SK-N-SH (cell line): ENCODE results near the gene PLSCR3. TPM values are rescaled to one million over a fixed set of nuclear protein-coding genes. Genes with fewer than 3 reads are reported as not detected.
A peak's percentile ranks its signal among the peaks of the same experiment; 100 is the strongest.

Source experiments
- CTCF ChIA-PET: fragments of 300-600, 350-600 bp; formaldehyde crosslinking; extraction: SDS; loops from one replicate; lab custom pipeline; 2021; lab: Yijun Ruan, JAX
- POLR2A ChIA-PET: fragments of 350-600 bp; sonication (Branson Sonifier 250); formaldehyde crosslinking; extraction: SDS; loops from one replicate; lab custom pipeline; 2020; ENCODE audit warnings: antibody characterized with exemption, inconsistent platforms; lab: Yijun Ruan, JAX
- DNase-seq: peaks from one replicate; pipeline ENCODE4 v3.0.0; 2012
- H2AFZ ChIP-seq: fragments of 200-600 bp; sonication (generic); 2 replicates; pipeline ENCODE4 v1.8.1; 2016; ENCODE audit warnings: antibody characterized with exemption, mild to moderate bottlenecking, low read depth
- H3F3A ChIP-seq: fragments of 200-600 bp; sonication (generic); replicated peaks from 2 replicates; pipeline ENCODE3; 2016; ENCODE audit warnings: antibody characterized with exemption, mild to moderate bottlenecking; ENCODE audit not compliant: insufficient read depth
- H3K27ac ChIP-seq, 2 experiments: fragments of 200-500 bp in 1 of 2; fragments of 200-600 bp in 1 of 2; sonication (Bioruptor generic) in 1 of 2; sonication (generic), shearing (Covaris generic) in 1 of 2; 2 replicates each; pipeline versions ENCODE4 v1.5.1 to v1.6.1; 2014 to 2016; ENCODE audit warnings: low read depth in 2 of 2, inconsistent platforms in 1 of 2, low read length in 1 of 2, mild to moderate bottlenecking in 1 of 2, mixed read lengths in 1 of 2
- H3K27me3 ChIP-seq: fragments of 200-600 bp; sonication (generic), shearing (Covaris generic); 2 replicates; pipeline ENCODE4 v1.6.1; 2016; ENCODE audit warnings: mixed run types; ENCODE audit not compliant: insufficient read depth
- H3K36me3 ChIP-seq, 2 experiments: fragments of 200-500 bp in 1 of 2; fragments of 200-600 bp in 1 of 2; sonication (Bioruptor generic) in 1 of 2; sonication (generic) in 1 of 2; replicated peaks in 1 of 2; 2 replicates each; pipeline versions ENCODE3 to v1.5.1; 2014 to 2016; ENCODE audit warnings: low read length in 1 of 2, mild to moderate bottlenecking in 1 of 2; ENCODE audit not compliant: insufficient read depth in 2 of 2, control insufficient read depth in 1 of 2
- H3K4me1 ChIP-seq, 2 experiments: fragments of 200-500 bp in 1 of 2; fragments of 200-600 bp in 1 of 2; sonication (Bioruptor generic) in 1 of 2; sonication (generic), shearing (Covaris generic) in 1 of 2; 2 replicates each; pipeline versions ENCODE4 v1.5.1 to v1.6.1; 2014 to 2016; ENCODE audit warnings: low read depth in 1 of 2, low read length in 1 of 2, mixed run types in 1 of 2; ENCODE audit not compliant: insufficient read depth in 2 of 2, control insufficient read depth in 1 of 2
- H3K4me2 ChIP-seq: fragments of 200-600 bp; sonication (generic), shearing (Covaris generic); 2 replicates; pipeline ENCODE4 v1.6.1; 2017; ENCODE audit warnings: mixed run types
- H3K4me3 ChIP-seq, 2 experiments: fragments of 200-500 bp in 1 of 2; fragments of 200-600 bp in 1 of 2; sonication (Bioruptor generic) in 1 of 2; sonication (generic), shearing (Covaris generic) in 1 of 2; 2 replicates each; pipeline versions ENCODE4 v1.5.1 to v1.8.1; 2014 to 2016; ENCODE audit warnings: low read depth in 2 of 2, inconsistent platforms in 1 of 2, low read length in 1 of 2, mild to moderate bottlenecking in 1 of 2, mixed read lengths in 1 of 2, moderate library complexity in 1 of 2
- H3K79me2 ChIP-seq: fragments of 200-600 bp; sonication (generic); 2 replicates; pipeline ENCODE4 v1.8.1; 2017; ENCODE audit warnings: mild to moderate bottlenecking; ENCODE audit not compliant: insufficient read depth
- H3K9ac ChIP-seq: fragments of 200-600 bp; sonication (generic); 2 replicates; pipeline ENCODE4 v1.6.1; 2017; ENCODE audit warnings: mixed run types
- H3K9me2 ChIP-seq: fragments of 200-600 bp; sonication (generic); 2 replicates; pipeline ENCODE4 v1.6.1; 2017; ENCODE audit warnings: mixed run types
- H3K9me3 ChIP-seq: fragments of 200-600 bp; sonication (generic); 2 replicates; pipeline ENCODE4 v1.6.1; 2017; ENCODE audit warnings: mixed run types, mild to moderate bottlenecking, moderate library complexity
- H4K20me1 ChIP-seq: fragments of 200-600 bp; sonication (generic); 2 replicates; pipeline ENCODE4 v1.6.1; 2017; ENCODE audit warnings: mild to moderate bottlenecking, mixed run types; ENCODE audit not compliant: insufficient read depth
- CHD2 ChIP-seq: fragments of 150-350 bp; IDR thresholded peaks from 2 replicates; pipeline ENCODE4 v1.6.1; 2018; ENCODE audit warnings: low read length; ENCODE audit not compliant: partially characterized antibody
- CTCF ChIP-seq: fragments of 200-600 bp; sonication (generic); IDR thresholded peaks from 2 replicates; pipeline ENCODE4 v1.6.1; 2017; ENCODE audit warnings: antibody characterized with exemption, mild to moderate bottlenecking, moderate library complexity
- ELF1 ChIP-seq: IDR thresholded peaks from 2 replicates; pipeline ENCODE4 v1.4.0; 2012
- EP300 ChIP-seq, 2 experiments: IDR thresholded peaks; 2 replicates each; pipeline versions ENCODE4 v1.4.0 to v1.6.1; 2012; ENCODE audit warnings: borderline replicate concordance in 1 of 2, low read depth in 1 of 2, low read length in 1 of 2
- EZH2phosphoT487 ChIP-seq: fragments of 200-600 bp; sonication (generic); IDR thresholded peaks from 2 replicates; pipeline ENCODE4 v1.6.1; 2017; ENCODE audit warnings: low read depth, mixed run types, mild to moderate bottlenecking, antibody characterized with exemption, moderate library complexity, borderline replicate concordance
- FOXM1 ChIP-seq: IDR thresholded peaks from 2 replicates; pipeline ENCODE4 v1.4.0; 2012; ENCODE audit warnings: low read depth, mild to moderate bottlenecking
- GABPA ChIP-seq: IDR thresholded peaks from 2 replicates; pipeline ENCODE4 v1.4.0; 2012; ENCODE audit warnings: low read depth, mild to moderate bottlenecking
- GATA2 ChIP-seq: sonication (generic); formaldehyde crosslinking; IDR thresholded peaks from 2 replicates; pipeline ENCODE4 v1.5.0; 2020; ENCODE audit warnings: mild to moderate bottlenecking, missing genetic modification reagents
- MXI1 ChIP-seq: IDR thresholded peaks from 2 replicates; pipeline ENCODE4 v1.6.1; 2012; ENCODE audit warnings: mild to moderate bottlenecking, low read depth, low read length, improper control_type of control experiment
- NFIC ChIP-seq: IDR thresholded peaks from 2 replicates; pipeline ENCODE4 v1.4.0; 2012; ENCODE audit warnings: borderline replicate concordance
- NRF1 ChIP-seq: IDR thresholded peaks from 2 replicates; pipeline ENCODE4 v1.6.1; 2012; ENCODE audit warnings: low read depth, mild to moderate bottlenecking, low read length
- RAD21 ChIP-seq: IDR thresholded peaks from 2 replicates; pipeline ENCODE4 v1.6.1; 2012; ENCODE audit warnings: mild to moderate bottlenecking, low read length
- REST ChIP-seq: IDR thresholded peaks from 2 replicates; pipeline ENCODE4 v1.6.1; 2012; ENCODE audit warnings: mild to moderate bottlenecking, low read depth, low read length, moderate library complexity
- SIN3A ChIP-seq: IDR thresholded peaks from 2 replicates; pipeline ENCODE4 v1.6.1; 2012; ENCODE audit warnings: low read depth, mild to moderate bottlenecking, low read length, moderate library complexity, borderline replicate concordance
- SMC3 ChIP-seq: IDR thresholded peaks from 2 replicates; pipeline ENCODE4 v1.6.1; 2012; ENCODE audit warnings: low read depth, low read length, improper control_type of control experiment
- TAF1 ChIP-seq: IDR thresholded peaks from 2 replicates; pipeline ENCODE4 v1.6.1; 2012; ENCODE audit warnings: low read depth, mild to moderate bottlenecking, low read length, moderate library complexity, borderline replicate concordance
- TCF12 ChIP-seq: IDR thresholded peaks from 2 replicates; pipeline ENCODE4 v1.4.0; 2012
- WGBS: methylation state at CpG from one replicate; pipeline ENCODE4 v1.1.6; 2017; ENCODE audit warnings: low lambda C conversion rate; 5-methylcytosine and 5-hydroxymethylcytosine counted together
- polyA plus RNA-seq, 3 experiments: library from polyadenylated mRNA; depleted of rRNA; stranded (reverse); fragments of >200 nt; gene quantifications; 2 replicates each; pipeline ENCODE4 v1.2.3, GENCODE V29; 2012
- TF ChIP-seq, protein P1 (sequence below): IDR thresholded peaks from 2 replicates; pipeline ENCODE4 v1.4.0; 2012; ENCODE audit warnings: low read depth, borderline replicate concordance

PLSCR3 gene
- polyA plus RNA-seq, 1 of the 3 experiments (the other 2 are of a cell fraction) = 95.0 TPM

GRCh38 chr17:7437369-7437863 lies 43.1 kb upstream of the PLSCR3 start:
- Histone ChIP-seq H3K27me3 (no peaks in the 10 kb centered on the region), H3K27ac (no peak overlapping the region), H3K9ac (no peak overlapping the region), H3K4me1 (peaks cover 0 to 27% of the 10 kb centered on the region in 2 experiments; a peak in 1 of 4 replicates), H4K20me1 (no peaks in the 10 kb centered on the region), H3K4me3 (peak overlapping the region in 1 of 2 experiments; percentile 14; a peak in 1 of 4 replicates), H2AFZ (no peak overlapping the region), H3K4me2 (no peak overlapping the region), H3K9me2 (no peaks in the 10 kb centered on the region), H3F3A (peaks cover 14% of the 10 kb centered on the region), H3K36me3 (peaks cover 0 to 4% of the 10 kb centered on the region in 2 experiments), H3K9me3 (no peaks in the 10 kb centered on the region), H3K79me2 (peaks cover 7% of the 10 kb centered on the region; the same call in 1 of the 2 replicates)
- ChIA-PET CTCF (interaction anchor here (0.8 to 3.9 kb wide), 29 partner anchors 9 to 622 kb away, joined by 3 to 27 read pairs (median 6); partner anchors contain the start of genes CHRNB1, NLGN2, POLR2A and SENP3), POLR2A (interaction anchor here (1.0 to 1.9 kb wide), 3 partner anchors 33 to 81 kb away, joined by 3 to 11 read pairs (median 4); partner anchors contain the start of genes POLR2A and TMEM256)
- no peak for DNase-seq
- WGBS = 86% methylated on average over 9 of the region's 31 CpGs
- no peak for TF ChIP-seq GATA2 (CRISPR knock-in tag)
- no peak for TF ChIP-seq ELF1
- TF ChIP-seq GABPA = no peak
- TF ChIP-seq, protein P1, sequence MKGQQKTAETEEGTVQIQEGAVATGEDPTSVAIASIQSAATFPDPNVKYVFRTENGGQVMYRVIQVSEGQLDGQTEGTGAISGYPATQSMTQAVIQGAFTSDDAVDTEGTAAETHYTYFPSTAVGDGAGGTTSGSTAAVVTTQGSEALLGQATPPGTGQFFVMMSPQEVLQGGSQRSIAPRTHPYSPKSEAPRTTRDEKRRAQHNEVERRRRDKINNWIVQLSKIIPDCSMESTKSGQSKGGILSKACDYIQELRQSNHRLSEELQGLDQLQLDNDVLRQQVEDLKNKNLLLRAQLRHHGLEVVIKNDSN = no peak
- TF ChIP-seq EZH2phosphoT487 = no peak
- TF ChIP-seq NFIC = no peak

DNA sequence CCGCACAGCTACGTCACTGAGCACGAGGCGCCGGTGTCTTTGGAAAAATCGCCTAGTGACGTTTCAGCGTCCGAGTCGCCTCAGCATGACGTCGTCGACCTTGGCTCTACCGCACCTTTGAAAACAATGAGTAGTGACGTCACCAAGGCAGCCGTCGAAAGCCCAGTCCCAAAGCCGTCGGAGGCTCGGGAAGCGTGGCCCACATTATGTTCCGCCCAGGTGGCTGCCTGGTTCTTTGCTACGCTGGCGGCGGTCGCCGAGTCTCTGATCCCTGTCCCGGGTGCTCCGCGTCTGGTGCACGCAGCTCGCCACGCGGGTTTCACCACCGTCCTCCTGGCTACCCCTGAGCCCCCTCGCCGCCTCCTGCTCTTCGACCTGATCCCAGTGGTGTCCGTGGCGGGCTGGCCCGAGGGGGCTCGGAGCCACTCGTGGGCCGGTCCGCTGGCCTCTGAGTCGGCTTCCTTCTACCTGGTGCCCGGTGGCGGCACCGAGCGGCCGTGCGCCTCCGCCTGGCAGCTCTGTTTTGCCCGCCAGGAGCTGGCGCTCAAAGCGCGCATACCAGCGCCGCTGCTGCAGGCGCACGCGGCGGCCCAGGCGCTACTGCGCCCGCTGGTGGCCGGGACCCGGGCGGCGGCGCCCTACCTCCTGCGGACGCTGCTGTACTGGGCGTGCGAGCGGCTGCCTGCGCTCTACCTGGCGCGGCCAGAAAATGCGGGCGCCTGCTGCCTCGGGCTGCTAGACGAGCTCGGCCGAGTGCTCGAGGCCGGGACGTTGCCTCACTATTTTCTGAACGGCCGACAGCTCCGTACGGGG lies 42.4 kb upstream of the PLSCR3 start:
- H3K36me3 ChIP-seq = peaks cover 0 to 4% of the 10 kb centered on the region in 2 experiments
- ChIA-PET POLR2A (interaction anchor here (1.0 to 1.9 kb wide), 4 partner anchors 33 to 80 kb away, joined by 3 to 11 read pairs (median 4); partner anchors contain the start of genes POLR2A and TMEM256), CTCF (interaction anchor here (0.6 to 3.9 kb wide), 38 partner anchors 9 to 702 kb away, joined by 3 to 27 read pairs (median 4); partner anchors contain the start of genes ACAP1, CHRNB1, NLGN2 and POLR2A)
- H3F3A ChIP-seq = peaks cover 14% of the 10 kb centered on the region
- H3K9ac ChIP-seq = no peak overlapping the region
- H2AFZ ChIP-seq = no peak overlapping the region
- no peaks in the 10 kb centered on the region for H3K27me3 ChIP-seq
- 60% methylated on average over 33 of the region's 92 CpGs for WGBS
- H3K9me3 ChIP-seq = no peaks in the 10 kb centered on the region
- peak; percentile 80 for DNase-seq
- H3K4me3 ChIP-seq = peak overlapping the region; percentile 23 to 86; a peak in 2 of 4 replicates
- peaks cover 7% of the 10 kb centered on the region; the same call in 1 of the 2 replicates for H3K79me2 ChIP-seq
- H3K9me2 ChIP-seq = no peaks in the 10 kb centered on the region
- H3K4me2 ChIP-seq = peak overlapping the region; percentile 91
- no peak overlapping the region for H3K27ac ChIP-seq
- H4K20me1 ChIP-seq = no peaks in the 10 kb centered on the region
- peaks cover 0 to 27% of the 10 kb centered on the region in 2 experiments; a peak in 1 of 4 replicates for H3K4me1 ChIP-seq
- TF ChIP-seq EP300 (IDR thresholded peaks at IDR 0.05; ENCODE audit: borderline replicate concordance in 1 of 2, low read depth in 1 of 2, low read length in 1 of 2) (no peak), TAF1 (no peak), CHD2 (no peak), SMC3 (peak; percentile 53; the same call in 1 of the 2 replicates), REST (no peak), RAD21 (peak; percentile 63), FOXM1 (no peak), SIN3A (peak; percentile 23; the same call in 1 of the 2 replicates), TCF12 (no peak), NRF1 (no peak), CTCF (peak; percentile 51), MXI1 (peak; percentile 54)
- TF ChIP-seq, protein P1 = no peak
